ENCODE data around the gene ZNF74. TPM values are rescaled to one million over a fixed set of nuclear protein-coding genes. Genes with fewer than 3 reads are reported as not detected.
"Not testable (repeated sequence)": the region's sequence is repeated elsewhere in the genome, so short reads cannot be mapped to it uniquely, and the experiment has no call there.

The ZNF74 gene
- 67.5 and 69.6 TPM in 2 replicates for total RNA-seq (2014; rRNA removed; shearing (Covaris generic))

DNA sequence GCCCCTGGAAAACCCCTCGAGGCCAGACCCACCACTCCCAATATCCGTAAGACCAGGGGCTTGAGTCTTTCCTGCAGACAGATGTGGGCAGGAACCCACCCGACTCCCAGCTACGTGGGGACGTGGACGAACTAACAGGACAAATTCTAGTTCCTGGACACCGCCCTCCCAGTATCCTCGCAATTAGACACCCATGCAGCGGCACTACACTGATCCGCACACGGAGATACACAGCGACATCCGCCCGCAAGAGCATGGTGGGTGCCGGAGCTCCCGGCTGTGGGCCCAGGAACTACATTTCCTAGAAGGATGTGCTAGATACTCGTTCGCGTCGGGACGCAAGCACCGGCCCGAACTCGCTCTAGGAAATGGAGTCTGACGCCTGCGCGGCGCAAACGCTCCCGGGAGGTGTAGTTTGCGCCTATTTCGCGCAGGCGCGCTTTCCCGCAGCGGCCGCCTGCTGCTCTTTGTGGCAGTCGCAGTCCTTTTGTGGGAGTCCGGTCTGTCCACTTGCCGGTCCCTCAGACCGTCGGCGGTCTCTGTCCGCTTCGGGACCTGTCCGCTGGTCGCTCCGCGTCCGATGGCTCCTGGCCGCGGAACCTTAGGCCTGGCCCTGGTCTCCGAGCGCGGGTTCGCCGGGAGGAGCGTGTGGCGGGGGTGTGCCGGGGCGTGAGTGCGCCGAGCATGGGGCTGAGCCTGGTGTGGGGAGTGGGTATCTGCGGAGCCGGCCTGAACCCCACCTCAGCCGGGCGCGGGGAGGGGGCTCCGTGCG is at the start of gene ZNF74:
TSS of gene ZNF74 (plus strand) at position 447 of the 772 bp plus-strand sequence. CDS start 478 bp downstream, outside the sequence.
- Histone ChIP-seq H3K4me3 (ENCODE audit: insufficient read depth, low read depth, low read length) (peak within 1 kb of the TSS; percentile 95), H3K27me3 (ENCODE audit: control insufficient read depth, insufficient read depth, low read length) (no peaks in the 10 kb centered on the region), H3K36me3 (replicated peaks; ENCODE audit: control insufficient read depth, insufficient read depth, low read length) (no peaks in the 10 kb centered on the region)
- DNase-seq: peak; percentile 88

DNA sequence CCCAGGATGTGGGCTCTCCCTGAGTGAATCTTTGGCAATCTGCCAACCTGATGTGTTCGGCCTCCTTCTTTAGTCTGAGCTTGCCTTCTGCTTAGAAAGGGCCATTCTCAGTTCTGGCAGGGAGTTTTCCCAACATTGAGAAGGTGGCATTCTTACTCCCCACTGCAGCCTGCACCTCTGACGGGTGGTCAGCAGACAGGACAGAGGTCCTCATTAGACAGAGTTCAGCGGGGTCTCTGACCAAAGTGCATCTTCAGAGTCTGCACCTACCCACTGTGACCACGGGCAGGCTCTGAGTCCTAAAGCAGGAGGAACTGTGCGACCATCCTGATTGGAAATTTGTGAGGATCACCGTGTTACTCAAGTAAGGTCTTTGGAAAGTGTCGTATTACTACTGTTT is 47.4 kb upstream of the ZNF74 start:
- not testable (repeated sequence) for H3K4me3 ChIP-seq (ENCODE audit: insufficient read depth, low read depth, low read length); H3K27me3 ChIP-seq (ENCODE audit: control insufficient read depth, insufficient read depth, low read length); H3K36me3 ChIP-seq (replicated peaks; ENCODE audit: control insufficient read depth, insufficient read depth, low read length); DNase-seq

DNA sequence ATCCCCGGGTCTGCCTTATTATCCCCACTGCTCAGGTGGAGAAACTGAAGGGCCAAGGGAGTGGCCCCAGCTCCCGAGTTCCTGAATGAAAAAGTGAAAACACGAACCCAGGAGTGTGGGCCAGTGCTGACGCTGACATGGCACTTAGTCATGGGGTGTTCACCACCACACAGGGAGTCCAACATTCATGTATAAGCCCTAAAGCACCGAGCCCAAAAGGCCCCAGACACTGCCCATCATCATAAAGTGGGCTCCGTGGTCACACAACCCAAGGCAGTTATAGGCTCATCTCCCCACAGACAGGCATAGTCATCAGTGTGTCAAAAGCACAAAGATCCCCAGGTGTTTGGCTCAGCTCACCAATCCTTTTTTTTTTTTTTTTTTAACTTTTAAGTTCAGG is 41.4 kb upstream of the ZNF74 start:
- H3K27me3 ChIP-seq (ENCODE audit: control insufficient read depth, insufficient read depth, low read length); H3K4me3 ChIP-seq (ENCODE audit: insufficient read depth, low read depth, low read length); H3K36me3 ChIP-seq (replicated peaks; ENCODE audit: control insufficient read depth, insufficient read depth, low read length); DNase-seq: not testable (repeated sequence)

DNA sequence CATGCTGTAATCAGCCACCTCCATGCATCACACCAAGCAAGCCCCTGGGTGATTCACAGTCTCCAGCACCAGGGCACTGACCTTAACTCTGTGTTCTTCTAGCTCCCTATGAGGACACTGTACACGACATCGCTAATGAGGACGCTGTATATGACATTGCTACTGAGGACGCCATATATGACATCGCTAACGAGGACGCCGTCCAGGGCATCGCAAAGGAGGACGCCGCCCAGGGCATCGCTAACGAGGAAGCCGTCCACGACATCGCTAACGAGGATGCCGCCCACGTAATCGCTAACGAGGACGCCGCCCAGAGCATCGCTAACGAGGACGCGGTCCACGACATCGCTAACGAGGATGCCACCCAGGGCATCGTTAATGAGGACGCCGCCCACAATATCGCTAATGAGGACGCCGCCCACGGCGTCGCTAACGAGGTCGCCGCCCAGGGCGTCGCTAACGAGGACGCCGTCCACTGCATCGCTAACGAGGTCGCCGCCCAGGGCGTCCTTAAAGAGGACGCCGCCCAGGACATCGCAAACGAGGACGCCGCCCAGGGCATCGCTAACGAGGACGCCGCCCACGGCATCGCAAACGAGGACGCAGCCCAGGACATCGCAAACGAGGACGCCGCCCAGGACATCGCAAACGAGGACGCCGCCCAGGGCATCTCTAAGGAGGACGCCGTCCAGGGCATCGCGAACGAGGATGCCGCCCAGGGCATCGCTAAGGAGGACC is 39.5 kb upstream of the ZNF74 start:
- no peak for DNase-seq
- H3K27me3 ChIP-seq (ENCODE audit: control insufficient read depth, insufficient read depth, low read length): no peaks in the 10 kb centered on the region
- no peak overlapping the region for H3K4me3 ChIP-seq (ENCODE audit: insufficient read depth, low read depth, low read length)
- H3K36me3 ChIP-seq (replicated peaks; ENCODE audit: control insufficient read depth, insufficient read depth, low read length): no peaks in the 10 kb centered on the region

GRCh38 chr22:20355939-20356636 is 37.9 kb upstream of the ZNF74 start:
- not testable (repeated sequence) for H3K4me3 ChIP-seq (ENCODE audit: insufficient read depth, low read depth, low read length); DNase-seq; H3K27me3 ChIP-seq (ENCODE audit: control insufficient read depth, insufficient read depth, low read length); H3K36me3 ChIP-seq (replicated peaks; ENCODE audit: control insufficient read depth, insufficient read depth, low read length)

GRCh38 chr22:20356906-20357305 is 37.0 kb upstream of the ZNF74 start:
- not testable (repeated sequence) for H3K27me3 ChIP-seq (ENCODE audit: control insufficient read depth, insufficient read depth, low read length); H3K36me3 ChIP-seq (replicated peaks; ENCODE audit: control insufficient read depth, insufficient read depth, low read length); DNase-seq; H3K4me3 ChIP-seq (ENCODE audit: insufficient read depth, low read depth, low read length)

DNA sequence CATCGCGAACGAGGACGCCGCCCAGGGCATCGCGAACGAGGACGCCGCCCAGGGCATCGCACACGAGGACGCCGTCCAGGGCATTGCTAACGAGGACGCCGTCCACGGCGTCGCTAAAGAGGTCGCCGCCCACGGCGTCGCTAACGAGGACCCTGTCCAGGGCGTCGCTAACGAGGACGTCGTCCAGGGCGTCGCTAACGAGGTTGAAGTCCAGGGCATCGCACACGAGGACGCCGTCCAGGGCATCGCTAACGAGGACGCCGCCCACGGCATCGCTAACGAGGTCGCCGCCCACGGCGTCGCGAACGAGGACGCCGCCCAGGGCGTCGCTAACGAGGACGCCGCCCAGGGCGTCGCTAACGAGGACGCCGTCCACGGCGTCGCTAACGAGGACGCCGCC is 36.0 kb upstream of the ZNF74 start:
- H3K4me3 ChIP-seq (ENCODE audit: insufficient read depth, low read depth, low read length); H3K27me3 ChIP-seq (ENCODE audit: control insufficient read depth, insufficient read depth, low read length); H3K36me3 ChIP-seq (replicated peaks; ENCODE audit: control insufficient read depth, insufficient read depth, low read length); DNase-seq: not testable (repeated sequence)

- H3K4me3 ChIP-seq (ENCODE audit: insufficient read depth, low read depth, low read length); DNase-seq; H3K36me3 ChIP-seq (replicated peaks; ENCODE audit: control insufficient read depth, insufficient read depth, low read length); H3K27me3 ChIP-seq (ENCODE audit: control insufficient read depth, insufficient read depth, low read length): not testable (repeated sequence)
Observed at GRCh38 chr22:20358503-20359239, 35.3 kb upstream of the ZNF74 start.

GRCh38 chr22:20360261-20360660 is 33.7 kb upstream of the ZNF74 start:
- DNase-seq; H3K4me3 ChIP-seq (ENCODE audit: insufficient read depth, low read depth, low read length): not testable (repeated sequence)

DNA sequence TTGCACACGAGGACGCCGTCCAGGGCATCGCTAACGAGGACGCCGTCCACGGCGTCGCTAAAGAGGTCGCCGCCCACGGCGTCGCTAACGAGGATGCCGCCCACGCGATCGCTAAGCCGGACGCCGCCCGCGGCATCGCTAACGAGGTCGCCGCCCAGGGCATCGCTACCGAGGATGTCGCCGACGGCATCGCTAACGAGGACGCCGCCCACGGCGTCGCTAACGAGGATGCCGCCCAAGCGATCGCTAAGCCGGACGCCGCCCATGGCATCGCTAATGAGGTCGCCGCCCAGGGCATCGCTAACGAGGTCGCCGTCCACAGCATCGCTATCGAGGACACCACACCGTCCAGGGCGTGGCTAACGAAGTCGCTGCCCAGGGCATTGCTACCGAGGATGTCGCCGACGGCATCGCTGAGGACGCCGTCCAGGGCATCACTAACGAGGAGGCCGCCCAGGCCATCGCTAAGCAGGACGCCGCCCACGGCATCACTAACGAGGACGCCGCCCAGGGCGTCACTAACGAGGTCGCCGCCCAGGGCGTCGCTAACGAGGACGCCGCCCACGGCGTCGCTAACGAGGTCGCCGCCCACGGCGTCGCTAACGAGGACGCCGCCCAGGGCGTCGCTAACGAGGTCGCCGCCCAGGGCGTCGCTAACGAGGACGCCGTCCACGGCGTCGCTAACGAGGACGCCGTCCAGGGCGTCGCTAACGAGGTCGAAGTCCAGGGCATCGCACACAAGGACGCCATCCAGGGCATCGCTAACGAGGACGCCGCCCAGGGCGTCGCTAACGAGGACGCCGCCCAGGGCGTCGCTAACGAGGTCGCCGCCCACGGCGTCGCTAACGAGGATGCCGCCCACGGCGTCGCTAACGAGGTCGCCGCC is 32.8 kb upstream of the ZNF74 start:
- not testable (repeated sequence) for H3K36me3 ChIP-seq (replicated peaks; ENCODE audit: control insufficient read depth, insufficient read depth, low read length); H3K4me3 ChIP-seq (ENCODE audit: insufficient read depth, low read depth, low read length); H3K27me3 ChIP-seq (ENCODE audit: control insufficient read depth, insufficient read depth, low read length); DNase-seq

More at GRCh38 chr22:20360261-20360660, 33.7 kb upstream of the ZNF74 start:
- H3K27me3 ChIP-seq (ENCODE audit: control insufficient read depth, insufficient read depth, low read length); H3K36me3 ChIP-seq (replicated peaks; ENCODE audit: control insufficient read depth, insufficient read depth, low read length): not testable (repeated sequence)

DNA sequence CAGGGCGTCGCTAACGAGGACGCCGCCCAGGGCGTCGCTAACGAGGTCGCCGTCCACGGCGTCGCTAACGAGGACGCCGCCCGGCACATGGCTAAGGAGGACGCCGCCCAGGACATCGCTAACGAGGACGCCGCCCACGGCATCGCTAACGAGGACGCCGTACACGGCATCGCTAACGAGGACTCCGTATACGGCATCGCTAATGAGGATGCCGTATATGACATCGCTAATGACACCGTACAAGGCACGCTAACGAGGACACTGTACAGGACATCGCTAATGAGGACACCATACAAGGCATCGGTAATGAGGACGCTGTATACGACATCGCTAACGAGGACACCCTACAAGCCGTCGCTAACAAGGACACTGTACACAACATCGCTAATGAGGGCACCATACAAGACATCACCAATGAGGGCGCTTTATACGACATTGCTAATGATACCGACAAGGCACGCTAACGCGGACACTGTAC is 32.2 kb upstream of the ZNF74 start:
- not testable (repeated sequence) for H3K27me3 ChIP-seq (ENCODE audit: control insufficient read depth, insufficient read depth, low read length); H3K36me3 ChIP-seq (replicated peaks; ENCODE audit: control insufficient read depth, insufficient read depth, low read length); DNase-seq; H3K4me3 ChIP-seq (ENCODE audit: insufficient read depth, low read depth, low read length)

- not testable (repeated sequence) for H3K4me3 ChIP-seq (ENCODE audit: insufficient read depth, low read depth, low read length); H3K36me3 ChIP-seq (replicated peaks; ENCODE audit: control insufficient read depth, insufficient read depth, low read length); H3K27me3 ChIP-seq (ENCODE audit: control insufficient read depth, insufficient read depth, low read length); DNase-seq
Observed at GRCh38 chr22:20362403-20362802, 31.5 kb upstream of the ZNF74 start.

Measured in H7 (cell line).